BLaER1 treated with 17β-estradiol and CSF1 and Interleukin-3, amounts not matched to agents 10 nM and 100 nM (cell line): ENCODE results near the gene PPP6R2.

Experiments used
- H3K27ac ChIP-seq, 11 experiments: shearing (Covaris generic); formaldehyde crosslinking; 2 replicates each; pipeline ENCODE4 v1.8.1; 2022
- H3K27me3 ChIP-seq, 11 experiments: shearing (Covaris generic); formaldehyde crosslinking; 2 replicates each; pipeline ENCODE4 v1.8.1; 2022
- H3K36me3 ChIP-seq, 11 experiments: shearing (Covaris generic); formaldehyde crosslinking; 2 replicates each; pipeline ENCODE4 v1.8.1; 2022
- H3K4me1 ChIP-seq, 10 experiments: shearing (Covaris generic); formaldehyde crosslinking; 2 replicates each; pipeline ENCODE4 v1.8.1; 2022
- H3K4me2 ChIP-seq, 11 experiments: shearing (Covaris generic); formaldehyde crosslinking; 2 replicates each; pipeline ENCODE4 v1.8.1; 2022
- H3K4me3 ChIP-seq, 10 experiments: shearing (Covaris generic); formaldehyde crosslinking; 2 replicates each; pipeline ENCODE4 v1.8.1; 2022
- H3K9ac ChIP-seq, 11 experiments: shearing (Covaris generic); formaldehyde crosslinking; 2 replicates each; pipeline ENCODE4 v1.8.1; 2022
- H3K9me3 ChIP-seq, 11 experiments: shearing (Covaris generic); formaldehyde crosslinking; replicated peaks in 1 of 11; 2 replicates each; pipeline ENCODE4 v1.8.1; 2022
- H4K20me1 ChIP-seq, 11 experiments: shearing (Covaris generic); formaldehyde crosslinking; 2 replicates each; pipeline ENCODE4 v1.8.1; 2022
- Cebpa-rat ChIP-seq, 11 experiments: shearing (Covaris generic); IDR thresholded peaks; 2 replicates each; pipeline ENCODE4 v1.8.1; 2022

Gene PPP6R2

DNA sequence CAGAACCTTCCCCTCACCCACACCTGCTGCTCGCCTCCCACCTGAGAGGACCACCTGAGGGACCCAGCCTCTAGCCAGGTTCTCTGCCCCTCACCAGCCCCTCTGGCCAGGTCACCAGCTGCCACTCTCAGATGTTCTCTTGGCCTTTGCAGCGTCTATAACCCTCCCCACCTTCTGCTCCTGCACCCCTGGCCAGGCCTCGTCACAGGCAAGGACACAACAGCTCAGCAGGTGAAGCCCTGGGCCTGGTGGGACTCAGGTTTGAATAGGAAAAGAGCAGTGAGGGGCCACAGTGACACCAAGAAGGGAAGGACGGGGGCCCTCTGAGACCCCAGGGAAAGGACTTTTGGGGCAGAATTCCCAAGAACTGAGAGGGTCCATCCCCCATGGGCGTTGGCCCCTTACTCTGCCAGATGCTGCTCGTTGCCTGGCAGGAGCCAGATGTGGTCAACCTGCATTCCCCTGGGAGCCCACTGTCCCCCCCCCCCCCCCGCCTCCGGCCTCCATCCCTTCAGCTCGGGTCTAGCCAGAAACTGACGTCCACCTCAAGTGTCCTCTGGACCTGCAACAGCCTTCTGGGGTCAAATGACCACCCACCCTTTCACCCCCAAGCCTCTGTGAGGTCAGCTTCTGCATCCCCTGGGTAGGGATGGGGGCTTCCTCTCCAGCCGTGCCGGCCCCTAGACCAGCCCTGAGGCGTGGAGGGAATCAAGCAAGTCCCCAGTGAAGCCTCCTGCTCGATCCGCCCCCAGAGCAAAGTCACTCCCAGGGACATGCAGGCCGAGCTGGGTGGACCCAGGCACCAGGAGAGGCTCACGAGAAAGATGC is 103.0 kb downstream of the PPP6R2 start:
- Histone ChIP-seq H3K36me3 (peaks cover 51 to 88% (median 73%) of the 10 kb centered on the region in 11 experiments), H3K9me3 (peaks cover 0 to 1% (median 0%) of the 10 kb centered on the region in 11 experiments; a peak in 1 of 22 replicates), H3K9ac (peak overlapping the region in 10 of 11 experiments; percentile 14 to 73 (median 60); a peak in 17 of 22 replicates), H4K20me1 (peaks cover 31 to 90% (median 78%) of the 10 kb centered on the region in 11 experiments; a peak in 20 of 22 replicates), H3K4me2 (peak overlapping the region; percentile 71 to 98 (median 91)), H3K4me1 (peaks cover 37 to 77% (median 71%) of the 10 kb centered on the region in 10 experiments), H3K27me3 (no peaks in the 10 kb centered on the region), H3K4me3 (peak overlapping the region in 5 of 10 experiments; percentile 17 to 48 (median 34); a peak in 8 of 20 replicates), H3K27ac (peak overlapping the region in 8 of 11 experiments; percentile 40 to 71 (median 60); a peak in 12 of 22 replicates)
- TF ChIP-seq Cebpa-rat (IDR thresholded peaks at IDR 0.05): no peak

DNA sequence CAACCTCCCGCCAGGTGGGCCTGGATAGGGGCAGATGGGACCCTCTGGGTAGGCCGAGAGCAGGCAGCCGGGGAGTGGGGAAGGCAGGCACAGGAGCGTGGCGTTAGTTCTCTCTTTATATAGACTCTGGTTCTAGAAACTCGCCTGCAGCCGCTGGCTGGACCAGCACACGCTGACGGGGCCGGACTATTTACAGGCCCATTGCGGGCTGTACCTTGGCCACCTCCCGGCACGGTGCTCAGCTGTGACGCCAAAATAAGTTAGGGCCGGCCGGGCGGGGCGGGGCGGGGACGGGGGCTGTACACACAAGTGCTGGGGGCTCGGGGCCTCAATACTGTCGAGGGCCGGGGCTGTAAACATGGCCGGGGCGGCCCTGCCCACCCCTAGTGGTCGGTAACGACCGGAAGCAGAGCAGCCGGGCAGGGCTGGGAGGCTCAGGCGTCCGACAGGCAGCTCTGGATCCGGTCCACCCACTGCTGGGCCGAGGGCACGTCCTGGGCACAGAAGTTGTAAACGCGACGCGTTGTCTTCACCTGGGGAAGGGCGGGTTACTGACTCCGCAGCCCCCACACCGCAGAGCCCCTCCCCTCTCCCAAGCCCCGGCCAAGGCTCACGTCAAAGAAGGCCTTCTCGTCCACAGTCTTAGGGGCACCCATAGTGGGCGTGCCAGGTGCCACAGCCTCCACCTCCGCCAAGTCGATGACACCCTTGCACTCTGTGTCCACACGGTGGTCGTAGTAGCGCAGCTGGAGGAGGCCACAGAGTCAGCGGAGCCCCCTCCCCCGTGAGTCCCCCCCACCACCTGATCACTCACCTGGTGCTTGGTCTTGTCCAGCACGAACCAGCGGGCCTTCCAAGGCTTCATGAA is 103.8 kb downstream of the PPP6R2 start:
- Histone ChIP-seq H3K27me3 (no peaks in the 10 kb centered on the region), H3K9me3 (peaks cover 0 to 4% (median 0%) of the 10 kb centered on the region in 11 experiments; a peak in 1 of 22 replicates), H3K27ac (0 out of 22 replicates have a peak overlapping the region, but pooled peaks of 1 of the 11 experiments have one; percentile 65), H3K9ac (peak overlapping the region in 6 of 11 experiments; percentile 19 to 73 (median 64); a peak in 3 of 22 replicates), H3K36me3 (peaks cover 51 to 88% (median 73%) of the 10 kb centered on the region in 11 experiments), H3K4me3 (no peak overlapping the region), H3K4me1 (peaks cover 37 to 69% (median 63%) of the 10 kb centered on the region in 10 experiments), H4K20me1 (peaks cover 23 to 87% (median 70%) of the 10 kb centered on the region in 11 experiments; a peak in 20 of 22 replicates), H3K4me2 (peak overlapping the region in 8 of 11 experiments; percentile 77 to 98 (median 93); a peak in 12 of 22 replicates)
- no peak for TF ChIP-seq Cebpa-rat (IDR thresholded peaks at IDR 0.05)

DNA sequence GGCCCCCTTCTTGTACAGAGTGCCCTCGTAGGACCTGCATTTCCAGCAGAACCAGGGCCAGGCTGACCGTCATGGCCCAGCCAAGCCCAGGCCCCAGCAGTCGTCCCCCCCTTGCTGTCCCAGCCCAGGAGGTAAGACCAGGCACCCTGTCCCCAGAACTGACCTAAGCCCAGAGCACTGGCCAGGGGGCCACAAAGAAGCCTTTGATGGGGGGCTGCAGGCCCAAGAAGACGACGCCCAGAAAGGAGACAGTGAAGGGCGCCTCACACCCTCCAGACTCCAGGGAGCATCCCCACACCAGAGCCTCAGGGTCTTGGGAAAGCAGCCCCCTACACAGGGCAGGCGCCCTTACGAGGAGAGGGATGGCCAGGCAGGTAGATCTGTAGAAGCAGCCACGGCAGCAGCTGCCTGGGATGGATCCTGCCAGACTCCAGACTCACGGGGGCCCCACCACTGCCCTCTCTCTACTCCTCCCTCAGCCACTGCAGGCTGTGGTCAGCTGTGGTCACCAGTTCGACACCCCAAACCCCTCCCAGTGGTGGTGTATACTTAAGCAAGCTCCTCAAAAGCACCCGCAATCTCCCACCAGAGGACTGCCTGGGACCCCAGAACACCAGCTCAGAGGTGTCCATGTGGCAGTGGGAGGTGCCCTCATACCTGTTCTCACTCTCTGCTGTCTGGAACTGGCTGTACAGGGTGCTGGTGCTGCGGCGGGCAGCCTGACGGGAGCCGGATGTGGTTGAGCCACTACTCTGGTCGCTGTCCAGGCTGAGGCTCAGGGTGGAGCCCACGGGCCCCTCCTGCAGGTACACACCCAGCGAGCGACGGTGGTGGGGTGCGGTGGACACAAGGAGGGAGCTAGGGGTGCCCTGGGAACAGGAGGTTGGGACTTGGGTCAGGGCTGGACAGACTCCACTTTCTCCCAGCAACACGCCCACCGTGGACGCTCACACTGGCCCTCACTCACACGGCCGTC is 104.7 kb downstream of the PPP6R2 start:
- H4K20me1 ChIP-seq: peaks cover 19 to 87% (median 67%) of the 10 kb centered on the region in 11 experiments; a peak in 20 of 22 replicates
- peaks cover 0 to 4% (median 0%) of the 10 kb centered on the region in 11 experiments; a peak in 1 of 22 replicates for H3K9me3 ChIP-seq
- H3K4me2 ChIP-seq: 0 out of 22 replicates have a peak overlapping the region, but pooled peaks of 4 of the 11 experiments have one; percentile 55 to 80 (median 69)
- 0 out of 22 replicates have a peak overlapping the region, but pooled peaks of 1 of the 11 experiments have one; percentile 45 for H3K9ac ChIP-seq
- peaks cover 43 to 68% (median 63%) of the 10 kb centered on the region in 10 experiments for H3K4me1 ChIP-seq
- H3K27me3 ChIP-seq: no peaks in the 10 kb centered on the region
- no peak overlapping the region for H3K4me3 ChIP-seq
- peaks cover 53 to 92% (median 79%) of the 10 kb centered on the region in 11 experiments for H3K36me3 ChIP-seq
- TF ChIP-seq Cebpa-rat (IDR thresholded peaks at IDR 0.05): no peak
- peak overlapping the region in 2 of 11 experiments; percentile 39 to 43; a peak in 3 of 22 replicates for H3K27ac ChIP-seq

DNA sequence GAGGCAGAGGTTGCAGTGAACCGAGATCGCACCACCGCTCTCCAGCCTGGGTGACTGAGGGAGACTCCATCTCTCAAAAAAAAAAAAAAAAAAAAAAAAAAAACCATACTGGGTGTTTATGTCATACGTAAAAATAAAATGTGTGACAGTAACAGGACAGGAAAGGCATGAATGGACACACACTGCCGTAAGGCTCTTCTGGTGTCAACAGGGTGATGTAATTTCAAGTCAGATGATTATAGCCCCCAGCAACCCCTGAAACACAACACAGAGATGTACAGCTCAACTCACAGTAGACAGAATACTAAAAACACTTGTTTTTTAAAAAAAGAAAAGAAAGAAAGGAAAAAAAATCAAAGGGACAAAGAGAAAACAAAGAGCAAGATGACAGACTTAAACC is 109.5 kb downstream of the PPP6R2 start:
- Histone ChIP-seq H4K20me1 (peaks cover 12 to 96% (median 63%) of the 10 kb centered on the region in 11 experiments; a peak in 21 of 22 replicates), H3K4me2 (peak overlapping the region in 2 of 11 experiments; percentile 28; a peak in 3 of 22 replicates), H3K9ac (no peak overlapping the region), H3K4me1 (peaks cover 23 to 46% (median 32%) of the 10 kb centered on the region in 10 experiments), H3K4me3 (no peak overlapping the region), H3K36me3 (peaks cover 75 to 97% (median 89%) of the 10 kb centered on the region in 11 experiments), H3K9me3 (peaks cover 0 to 4% (median 0%) of the 10 kb centered on the region in 11 experiments; a peak in 1 of 22 replicates), H3K27ac (peak overlapping the region in 3 of 11 experiments; percentile 5 to 56 (median 55); a peak in 4 of 22 replicates), H3K27me3 (no peaks in the 10 kb centered on the region)
- no peak for TF ChIP-seq Cebpa-rat (IDR thresholded peaks at IDR 0.05)

DNA sequence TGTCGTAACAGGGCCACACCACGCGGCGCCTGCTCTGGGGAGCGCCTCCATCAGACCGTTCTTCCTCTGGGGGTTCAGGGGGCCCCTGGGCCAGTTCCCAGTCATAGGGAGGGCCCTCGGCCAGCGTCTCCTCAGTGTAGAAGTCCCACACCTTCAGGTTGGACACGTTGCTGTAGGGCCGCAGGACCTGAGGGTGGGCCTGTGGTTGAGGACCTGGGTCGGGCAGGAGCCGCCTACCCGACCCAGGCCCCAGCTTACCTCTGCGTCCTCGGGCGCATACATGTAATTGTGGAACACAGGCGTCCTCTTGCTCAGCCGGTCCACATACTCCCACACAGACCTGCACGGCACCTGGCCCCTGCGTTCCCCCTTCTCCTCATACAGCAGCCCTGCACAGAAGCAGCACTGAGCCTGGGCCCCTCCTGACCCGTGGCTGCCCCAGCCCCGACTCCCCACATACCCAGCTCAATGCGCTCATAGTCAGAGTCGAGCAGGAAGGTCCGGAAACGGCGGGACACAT is 111.5 kb downstream of the PPP6R2 start:
- no peak overlapping the region for H3K27ac ChIP-seq
- no peak overlapping the region for H3K4me3 ChIP-seq
- no peak overlapping the region for H3K9ac ChIP-seq
- TF ChIP-seq Cebpa-rat (IDR thresholded peaks at IDR 0.05): no peak
- peaks cover 0 to 4% (median 0%) of the 10 kb centered on the region in 11 experiments; a peak in 1 of 22 replicates for H3K9me3 ChIP-seq
- peaks cover 9 to 30% (median 17%) of the 10 kb centered on the region in 10 experiments for H3K4me1 ChIP-seq
- H3K4me2 ChIP-seq: no peak overlapping the region
- no peaks in the 10 kb centered on the region for H3K27me3 ChIP-seq
- peaks cover 11 to 96% (median 60%) of the 10 kb centered on the region in 11 experiments; a peak in 21 of 22 replicates for H4K20me1 ChIP-seq
- H3K36me3 ChIP-seq: peaks cover 78 to 98% (median 91%) of the 10 kb centered on the region in 11 experiments

DNA sequence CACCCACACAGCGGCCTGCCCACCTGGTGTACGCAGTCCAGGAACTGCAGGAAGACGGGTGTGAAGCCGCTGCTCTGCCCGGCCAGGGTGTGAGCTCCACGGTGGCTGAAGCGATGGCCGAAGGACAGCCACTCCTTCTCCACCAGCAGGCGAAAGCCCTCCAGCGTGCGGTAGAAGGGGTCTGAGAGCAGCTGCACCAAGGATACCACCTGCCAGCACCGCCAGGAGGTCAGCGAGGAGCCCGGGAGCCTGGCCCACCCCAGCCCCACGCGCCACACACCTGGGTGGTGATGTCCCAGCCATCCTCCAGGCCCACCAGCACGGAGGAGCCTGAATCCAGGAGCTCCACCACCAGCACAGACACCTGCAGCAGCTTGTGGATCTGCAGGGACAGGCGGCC is 112.1 kb downstream of the PPP6R2 start:
- no peak overlapping the region for H3K4me2 ChIP-seq
- no peak overlapping the region for H3K4me3 ChIP-seq
- TF ChIP-seq Cebpa-rat (IDR thresholded peaks at IDR 0.05): no peak
- H3K4me1 ChIP-seq: peaks cover 3 to 24% (median 11%) of the 10 kb centered on the region in 10 experiments; a peak in 19 of 20 replicates
- no peak overlapping the region; a peak in 1 of 22 replicates for H3K9ac ChIP-seq
- H4K20me1 ChIP-seq: peaks cover 5 to 96% (median 55%) of the 10 kb centered on the region in 11 experiments; a peak in 20 of 22 replicates
- H3K27me3 ChIP-seq: no peaks in the 10 kb centered on the region
- peaks cover 0 to 4% (median 0%) of the 10 kb centered on the region in 11 experiments; a peak in 1 of 22 replicates for H3K9me3 ChIP-seq
- no peak overlapping the region for H3K27ac ChIP-seq
- peaks cover 80 to 99% (median 92%) of the 10 kb centered on the region in 11 experiments for H3K36me3 ChIP-seq

DNA sequence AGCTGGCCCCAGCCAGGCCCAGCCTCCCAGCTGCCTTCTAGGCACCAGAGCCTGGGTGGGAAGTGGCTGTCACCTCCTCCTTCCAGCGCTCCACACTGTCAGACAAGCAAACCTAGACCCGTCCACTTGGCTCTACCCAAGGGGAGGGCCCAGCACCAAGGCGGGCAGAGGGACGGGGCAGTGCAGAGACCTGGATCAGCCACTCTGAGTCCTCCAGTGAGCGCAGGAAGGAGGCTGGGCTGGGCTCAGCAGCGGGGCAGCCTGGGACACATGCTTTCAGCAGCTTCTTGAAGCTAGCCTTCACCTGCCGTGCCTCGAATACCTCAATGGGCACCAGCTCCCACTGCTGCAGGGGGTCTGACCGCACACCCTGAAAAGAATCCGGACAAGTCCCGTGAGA is 112.9 kb downstream of the PPP6R2 start:
- Histone ChIP-seq H3K27me3 (no peaks in the 10 kb centered on the region), H3K27ac (no peak overlapping the region), H3K4me1 (peaks cover 0 to 20% (median 6%) of the 10 kb centered on the region in 10 experiments; a peak in 10 of 20 replicates), H3K36me3 (peaks cover 80 to 99% (median 92%) of the 10 kb centered on the region in 11 experiments), H3K4me2 (no peak overlapping the region), H3K9me3 (peaks cover 0 to 3% (median 0%) of the 10 kb centered on the region in 11 experiments; a peak in 1 of 22 replicates), H3K9ac (no peak overlapping the region), H3K4me3 (no peak overlapping the region), H4K20me1 (peaks cover 0 to 96% (median 51%) of the 10 kb centered on the region in 11 experiments; a peak in 18 of 22 replicates)
- no peak for TF ChIP-seq Cebpa-rat (IDR thresholded peaks at IDR 0.05)
